Activated T-cell treated with anti-CD3 and anti-CD28 coated beads, Interleukin-2, amount 50 U/mL, for 72 hours (primary cell): Measurements from ENCODE around the gene ADISSP. TPM values are rescaled to one million over a fixed set of nuclear protein-coding genes. Genes with fewer than 3 reads are reported as not detected.
A peak's percentile ranks its signal among the peaks of the same experiment; 100 is the strongest.
"Not testable (repeated sequence)": the region's sequence is repeated elsewhere in the genome, so short reads cannot be mapped to it uniquely, and the experiment has no call there.

Experiments used
- ATAC-seq, 2 donors: fragments of 150-1000 bp; cut with Tn5 transposase; replicated peaks in 1 of 2; 2 replicates each; pipeline ENCODE4 v1.10.0; 2021; ENCODE audit warnings: moderate library complexity in 2 of 2, mild to moderate bottlenecking in 1 of 2
- DNase-seq, 2 donors: peaks; one replicate each; pipeline ENCODE4 v3.0.0; 2021 to 2022; ENCODE audit warnings: mixed read lengths in 1 of 2
- H3K27ac Mint-ChIP-seq: one replicate; pipeline ENCODE4 v1.8.0; 2022; ENCODE audit warnings: mild to moderate bottlenecking, moderate library complexity, mixed read lengths
- H3K27me3 Mint-ChIP-seq: one replicate; pipeline ENCODE4 v1.8.0; 2022; ENCODE audit warnings: low read depth, mixed read lengths
- H3K36me3 Mint-ChIP-seq, 2 donors: one replicate each; pipeline ENCODE4 v1.8.0; 2022; ENCODE audit warnings: mixed read lengths in 2 of 2, mild to moderate bottlenecking in 1 of 2; ENCODE audit not compliant: insufficient read depth in 2 of 2
- H3K4me1 Mint-ChIP-seq: one replicate; pipeline ENCODE4 v1.8.0; 2022; ENCODE audit warnings: low read depth, mixed read lengths
- H3K4me3 Mint-ChIP-seq, 2 donors: one replicate each; pipeline ENCODE4 v1.8.0; 2022; ENCODE audit warnings: mild to moderate bottlenecking in 2 of 2, mixed read lengths in 2 of 2, moderate library complexity in 2 of 2
- H3K9me3 Mint-ChIP-seq, 2 donors: one replicate each; pipeline ENCODE4 v1.8.0; 2022; ENCODE audit warnings: mixed read lengths in 2 of 2
- total RNA-seq, 2 donors: library from RNA; stranded (reverse); gene quantifications; one replicate each; pipeline ENCODE4 v1.2.3, GENCODE V29; 2022

Gene ADISSP
- total RNA-seq, 2 donors from 2014 or later, result 26.3 to 35.8 TPM

DNA sequence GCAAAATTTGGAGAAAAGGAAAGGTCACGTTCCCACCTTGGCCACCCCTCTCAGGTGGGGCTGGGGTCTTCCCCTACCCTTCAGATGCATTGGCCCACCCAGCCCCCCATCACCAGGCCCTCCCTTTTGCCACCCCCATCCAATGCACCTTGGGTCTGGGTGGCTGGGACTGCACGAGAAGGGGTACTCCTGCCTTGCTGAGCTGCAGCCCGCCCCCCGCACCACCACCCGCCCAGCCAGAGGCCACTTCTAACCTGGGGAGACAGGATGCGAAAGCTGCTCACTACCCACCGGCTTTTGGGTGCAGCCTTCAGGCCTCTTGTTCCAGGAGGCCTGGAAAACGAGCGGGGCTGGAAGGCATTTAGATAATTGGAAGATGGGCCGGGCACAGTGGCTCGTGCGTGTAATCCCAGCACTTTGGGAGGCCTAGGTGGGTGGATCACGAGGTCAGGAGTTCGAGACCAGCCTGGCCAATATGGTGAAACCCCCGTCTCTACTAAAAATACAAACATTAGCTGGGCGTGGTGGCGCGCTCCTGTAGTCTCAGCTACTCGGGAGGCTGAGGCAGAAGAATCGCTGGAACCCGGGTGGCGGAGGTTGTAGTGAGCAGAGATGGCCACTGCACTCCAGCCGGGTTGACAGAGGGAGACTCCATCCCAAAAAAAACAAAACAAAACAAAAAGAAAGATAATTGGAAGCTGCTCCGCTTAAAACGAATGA lies 27.3 kb upstream of the ADISSP start:
- H3K9me3 Mint-ChIP-seq, result no peaks in the 10 kb centered on the region
- peak overlapping the region; percentile 94 to 96 for H3K4me3 Mint-ChIP-seq
- H3K27me3 Mint-ChIP-seq, result no peaks in the 10 kb centered on the region
- H3K27ac Mint-ChIP-seq, result peak overlapping the region; percentile 89
- DNase-seq (no peak), ATAC-seq (no peak)
- peaks cover 2 to 12% of the 10 kb centered on the region in 2 donors for H3K36me3 Mint-ChIP-seq
- H3K4me1 Mint-ChIP-seq, result peaks cover 38% of the 10 kb centered on the region

DNA sequence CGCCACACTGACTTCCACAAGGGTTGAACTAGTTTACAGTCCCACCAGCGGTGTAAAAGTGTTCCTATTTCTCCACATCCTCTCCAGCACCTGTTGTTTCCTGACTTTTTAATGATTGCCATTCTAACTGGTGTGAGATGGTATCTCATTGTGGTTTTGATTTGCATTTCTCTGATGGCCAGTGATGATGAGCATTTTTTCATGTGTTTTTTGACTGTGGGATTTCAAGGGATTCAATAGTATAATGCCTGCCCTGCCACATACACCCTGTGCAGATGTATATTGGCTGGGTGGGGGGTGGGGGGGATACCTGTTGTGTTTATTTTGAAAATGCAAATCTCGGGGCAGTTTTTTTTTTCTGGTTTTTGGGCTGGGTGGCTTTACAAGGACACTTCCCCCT lies 26.6 kb upstream of the ADISSP start:
- H3K9me3 Mint-ChIP-seq, H3K27ac Mint-ChIP-seq, DNase-seq, H3K27me3 Mint-ChIP-seq, H3K4me3 Mint-ChIP-seq, ATAC-seq: not testable (repeated sequence)
- Mint-ChIP-seq H3K4me1 (peaks cover 35% of the 10 kb centered on the region), H3K36me3 (peaks cover 2 to 12% of the 10 kb centered on the region in 2 donors)

GRCh38 chr20:3789201-3789600 lies 21.6 kb upstream of the ADISSP start:
- H3K36me3 Mint-ChIP-seq, DNase-seq, H3K27ac Mint-ChIP-seq, ATAC-seq, H3K27me3 Mint-ChIP-seq, H3K9me3 Mint-ChIP-seq: not testable (repeated sequence)
- Mint-ChIP-seq H3K4me1 (peaks cover 33% of the 10 kb centered on the region), H3K4me3 (peak overlapping the region; percentile 27 to 48)

DNA sequence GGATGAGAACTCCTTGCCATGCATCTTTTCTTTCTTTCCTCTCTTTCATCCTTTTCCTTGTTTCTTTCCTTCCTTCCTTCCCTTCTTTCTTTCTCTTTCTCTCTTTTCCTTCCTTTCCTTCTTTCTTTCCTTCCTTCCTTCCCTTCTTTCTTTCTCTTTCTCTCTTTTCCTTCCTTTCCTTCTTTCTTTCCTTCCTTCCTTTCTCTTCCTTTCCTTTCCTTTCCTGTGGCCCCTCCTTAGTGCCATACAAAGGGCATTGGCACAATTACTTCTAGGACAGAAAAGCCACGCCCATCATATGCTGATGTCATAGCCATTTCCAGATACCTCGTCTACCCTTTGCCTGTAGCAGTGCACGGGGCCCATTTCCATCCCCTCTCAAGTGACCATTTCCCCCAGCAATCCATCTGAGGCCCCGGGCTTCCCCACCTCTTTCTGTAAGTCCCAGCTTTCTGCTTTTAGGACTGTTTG lies 21.2 kb upstream of the ADISSP start:
- ATAC-seq, result no peak
- Mint-ChIP-seq H3K36me3 (peaks cover 2% of the 10 kb centered on the region in 2 donors), H3K4me3 (peak overlapping the region; percentile 27 to 48)

GRCh38 chr20:3787324-3788014 lies 19.9 kb upstream of the ADISSP start:
- peaks cover 2% of the 10 kb centered on the region in 2 donors for H3K36me3 Mint-ChIP-seq
- H3K4me1 Mint-ChIP-seq, result peaks cover 48% of the 10 kb centered on the region
- H3K4me3 Mint-ChIP-seq, result peak overlapping the region; percentile 50 to 64
- H3K27ac Mint-ChIP-seq, result peak overlapping the region; percentile 16
- H3K9me3 Mint-ChIP-seq, result no peaks in the 10 kb centered on the region
- no peaks in the 10 kb centered on the region for H3K27me3 Mint-ChIP-seq
- no peak for DNase-seq
- ATAC-seq, result no peak

More for the DNA sequence above, 21.2 kb upstream of the ADISSP start:
- Mint-ChIP-seq H3K27ac (no peak overlapping the region), H3K4me1 (peaks cover 38% of the 10 kb centered on the region), H3K9me3 (no peaks in the 10 kb centered on the region), H3K27me3 (no peaks in the 10 kb centered on the region)
- DNase-seq, result no peak

- peak within 1 kb of the TSS; percentile 78 to 84 for H3K4me3 Mint-ChIP-seq
- H3K27ac Mint-ChIP-seq, result peak within 1 kb of the TSS; percentile 43
- peaks cover 2% of the 10 kb centered on the region in 2 donors for H3K36me3 Mint-ChIP-seq
- ATAC-seq, result peak; percentile 95
- H3K27me3 Mint-ChIP-seq, result no peaks in the 10 kb centered on the region
- peak; percentile 93 to 97 for DNase-seq
- peaks cover 54% of the 10 kb centered on the region for H3K4me1 Mint-ChIP-seq
- H3K9me3 Mint-ChIP-seq, result no peaks in the 10 kb centered on the region
Observed at GRCh38 chr20:3786665-3787323, 19.2 kb upstream of the ADISSP start, which contains the start of gene CENPB. Gene CENPB, minus strand, starts transcription at chr20:3786740. Its CDS starts 257 bp downstream, at chr20:3786483.

- ATAC-seq (peak; percentile 34 to 46), DNase-seq (peak; percentile 50 to 57)
- Mint-ChIP-seq H3K36me3 (peaks cover 2% of the 10 kb centered on the region in 2 donors), H3K9me3 (no peaks in the 10 kb centered on the region), H3K4me3 (peak overlapping the region; percentile 78 to 84), H3K27ac (peak overlapping the region; percentile 43), H3K27me3 (no peaks in the 10 kb centered on the region), H3K4me1 (peaks cover 61% of the 10 kb centered on the region)
Observed at GRCh38 chr20:3786126-3786484, 18.6 kb upstream of the ADISSP start.

DNA sequence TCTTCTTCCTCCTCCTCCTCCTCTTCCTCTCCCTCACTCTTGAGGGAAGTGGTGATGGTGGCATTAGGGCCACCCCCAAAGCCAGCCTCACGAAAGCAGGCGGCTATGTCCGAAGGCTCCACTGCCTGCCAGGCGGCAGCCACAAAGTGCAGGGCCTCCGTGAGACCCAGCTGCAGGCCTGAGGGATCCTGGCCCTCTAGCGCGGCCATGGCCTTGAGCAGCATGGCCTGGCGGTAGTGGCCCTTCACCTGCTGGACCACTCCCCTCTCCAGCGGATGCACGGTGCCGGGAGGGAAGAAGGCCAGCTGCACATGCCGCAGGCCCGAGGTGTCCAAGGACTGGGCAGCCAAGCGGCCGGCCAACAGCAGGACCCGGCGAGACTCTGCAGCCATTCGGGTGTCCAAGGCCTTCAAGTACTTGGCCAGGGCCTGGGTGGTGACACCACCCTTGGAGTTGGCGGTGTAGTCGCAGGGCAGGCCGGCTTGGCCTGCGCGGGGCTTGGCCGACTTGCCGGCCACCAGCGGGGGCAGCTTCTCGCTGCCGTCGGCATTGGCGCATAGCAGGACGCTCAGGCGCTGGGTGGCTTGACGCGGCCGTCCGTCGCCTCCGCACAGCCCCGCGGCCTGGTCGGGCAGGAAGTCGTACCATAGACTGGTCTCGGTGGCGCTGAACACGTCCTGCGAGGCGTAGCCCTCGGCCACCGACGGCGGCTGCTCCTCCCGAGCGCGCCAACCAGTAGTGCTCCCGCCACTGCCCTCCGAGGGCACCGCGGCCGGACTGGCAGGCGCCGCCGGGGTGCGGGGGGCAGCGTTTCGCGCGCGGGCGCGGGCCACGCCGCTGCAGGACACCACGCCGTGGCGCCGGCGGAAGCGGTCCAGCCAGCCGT lies 17.9 kb upstream of the ADISSP start:
- DNase-seq, result no peak
- no peak for ATAC-seq
- Mint-ChIP-seq H3K27me3 (no peaks in the 10 kb centered on the region), H3K9me3 (no peaks in the 10 kb centered on the region), H3K27ac (no peak overlapping the region), H3K4me1 (peaks cover 68% of the 10 kb centered on the region), H3K36me3 (peaks cover 2% of the 10 kb centered on the region in 2 donors), H3K4me3 (peak overlapping the region; percentile 27 to 84)

DNA sequence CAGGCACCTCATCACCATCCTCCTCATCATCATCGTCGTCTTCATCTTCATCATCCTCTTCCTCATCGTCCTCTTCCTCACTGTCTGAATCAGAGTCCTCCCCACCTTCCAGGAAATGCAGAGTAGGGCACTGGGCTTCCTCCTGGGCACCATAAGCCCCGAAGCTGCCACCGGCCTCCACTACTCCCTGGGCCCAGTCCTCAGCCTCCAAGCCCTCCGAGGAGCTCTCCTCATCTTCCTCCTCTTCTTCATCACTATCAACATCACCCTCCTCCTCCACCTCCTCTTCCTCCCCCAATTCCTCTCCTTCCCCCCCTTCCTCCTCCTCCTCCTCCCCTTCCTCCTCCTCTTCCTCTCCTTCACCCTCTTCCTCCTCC lies 17.3 kb upstream of the ADISSP start:
- Mint-ChIP-seq H3K27ac (peak overlapping the region; percentile 14), H3K9me3 (no peaks in the 10 kb centered on the region), H3K27me3 (peaks cover 1% of the 10 kb centered on the region), H3K4me3 (peak overlapping the region; percentile 57 to 80), H3K4me1 (peaks cover 69% of the 10 kb centered on the region), H3K36me3 (peaks cover 2% of the 10 kb centered on the region in 2 donors)
- ATAC-seq, result no peak
- no peak for DNase-seq

DNA sequence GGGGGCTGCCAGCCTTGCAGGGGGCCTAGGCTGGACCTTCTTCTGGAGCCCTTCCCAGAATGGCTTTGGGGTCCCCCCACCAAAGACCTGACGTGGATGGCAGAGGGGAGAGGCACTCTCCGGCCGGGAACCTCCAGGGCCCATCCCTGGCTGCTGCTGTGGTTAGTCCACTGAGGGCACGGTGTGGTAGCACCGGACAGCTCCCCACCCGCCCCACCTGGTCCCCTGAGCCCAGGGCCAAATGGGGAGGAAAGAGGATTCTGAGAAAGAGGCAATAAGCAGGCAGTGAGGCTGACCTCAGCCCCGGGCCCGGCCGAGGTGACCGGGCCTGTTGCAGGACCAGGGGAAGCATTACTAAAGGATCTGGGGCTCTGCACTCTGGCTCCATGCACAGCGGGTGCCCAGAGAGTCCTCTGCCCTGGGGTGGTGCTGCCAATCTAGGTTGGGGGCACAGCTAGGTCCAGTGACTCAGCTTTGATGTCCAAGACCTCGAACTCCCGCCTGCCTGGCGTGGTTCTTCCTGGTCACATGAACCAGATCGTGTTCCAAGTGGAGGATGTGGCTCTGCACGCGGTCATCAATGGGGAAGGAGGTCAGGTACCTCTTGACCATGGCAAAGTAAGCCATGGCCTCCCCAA lies 16.8 kb upstream of the ADISSP start:
- Mint-ChIP-seq H3K9me3 (no peaks in the 10 kb centered on the region), H3K27me3 (peaks cover 6% of the 10 kb centered on the region), H3K27ac (peak overlapping the region; percentile 14), H3K4me3 (peak overlapping the region; percentile 57 to 80), H3K4me1 (peaks cover 69% of the 10 kb centered on the region), H3K36me3 (peaks cover 2% of the 10 kb centered on the region in 2 donors)
- DNase-seq (no peak), ATAC-seq (no peak)

DNA sequence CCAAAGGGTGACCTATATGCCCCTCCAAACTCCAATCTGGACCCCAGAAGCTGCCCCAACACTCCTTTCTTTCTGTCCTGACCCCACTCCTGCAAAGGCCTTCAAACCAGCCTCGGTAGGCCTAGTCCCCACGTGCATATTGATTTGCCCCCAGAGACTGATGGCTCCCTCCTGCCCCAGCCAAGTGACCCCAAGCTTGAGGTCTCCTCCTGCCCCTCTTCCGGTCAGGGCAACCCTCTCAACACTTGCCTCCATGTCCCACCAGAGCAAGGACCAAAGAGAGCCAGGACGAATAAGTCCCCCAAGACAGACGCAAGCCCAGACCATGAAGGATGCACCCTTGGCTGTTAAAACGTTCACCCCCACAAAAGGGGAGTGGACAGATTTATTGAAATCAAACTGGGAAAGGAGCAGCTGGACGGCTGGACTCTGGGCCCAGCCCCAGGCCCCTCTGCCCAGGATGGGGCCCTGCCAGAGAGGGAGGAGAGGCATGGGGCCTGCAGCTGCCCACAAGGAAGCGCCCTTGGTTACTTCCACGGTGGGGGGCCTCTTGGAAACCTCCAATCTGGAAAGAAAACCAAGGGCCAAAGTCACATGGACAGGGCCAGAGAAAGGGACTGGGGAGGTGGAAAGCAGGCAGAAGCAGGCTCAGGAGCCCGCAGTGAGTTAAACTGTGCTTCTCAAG lies 16.1 kb upstream of the ADISSP start:
- Mint-ChIP-seq H3K36me3 (peaks cover 2% of the 10 kb centered on the region in 2 donors), H3K4me1 (peaks cover 62% of the 10 kb centered on the region), H3K4me3 (peak overlapping the region in 1 of 2 donors; percentile 31), H3K27ac (no peak overlapping the region), H3K9me3 (no peaks in the 10 kb centered on the region), H3K27me3 (peaks cover 12% of the 10 kb centered on the region)
- DNase-seq (no peak), ATAC-seq (no peak)
